Fibroblast of pulmonary artery (primary cell): ENCODE measurements around the gene MYADM.

Experiments used
- DNase-seq: peaks from one replicate; pipeline ENCODE4 v3.0.0-alpha.2; 2010; ENCODE audit warnings: low read depth
- H3K4me3 ChIP-seq: replicated peaks from 2 replicates; pipeline ENCODE4 v1.5.1; 2011; ENCODE audit warnings: low read depth, mild to moderate bottlenecking, control low read depth, low read length, moderate library complexity
- CTCF ChIP-seq: IDR thresholded peaks from 2 replicates; pipeline ENCODE4 v1.5.1; 2011; ENCODE audit warnings: mild to moderate bottlenecking, control low read depth, low read length, inconsistent platforms; ENCODE audit errors: missing control alignments

Gene MYADM

DNA sequence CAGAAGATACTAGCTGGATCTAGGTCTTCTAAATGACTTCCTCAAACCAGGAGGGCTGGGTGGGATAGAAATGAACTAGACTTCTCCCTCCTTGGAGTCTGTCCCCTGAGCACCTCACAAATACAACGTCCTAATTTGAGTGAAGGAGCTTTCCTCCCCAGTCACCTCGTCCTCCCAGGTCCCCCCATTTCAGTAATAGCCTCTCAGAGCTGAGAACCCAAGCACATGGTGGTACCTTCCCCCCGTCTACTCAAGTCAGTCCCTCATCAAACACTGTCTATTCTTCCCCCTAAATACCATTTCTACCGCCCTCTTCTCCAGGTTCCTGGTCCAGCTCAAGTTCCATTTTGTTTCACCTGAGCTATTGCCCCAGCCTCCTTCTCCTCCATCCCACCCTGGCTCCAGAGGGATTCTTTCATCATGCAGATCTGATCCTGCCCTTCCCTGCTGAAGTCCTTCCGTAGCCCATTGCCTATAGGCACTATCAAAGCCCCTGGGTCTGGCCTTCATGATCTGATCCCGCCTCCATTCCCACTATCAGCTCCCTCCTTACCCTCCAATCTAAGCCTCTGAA, 9.1 kb downstream of the MYADM start:
- DNase-seq = peak; percentile 13
- H3K4me3 ChIP-seq = no peak overlapping the region
- no peak for TF ChIP-seq CTCF

- DNase-seq = peak; percentile 33
- H3K4me3 ChIP-seq = no peak overlapping the region
- no peak for TF ChIP-seq CTCF
These were observed 9.7 kb downstream of the MYADM start for GRCh38 chr19:53877361-53877766.

DNA sequence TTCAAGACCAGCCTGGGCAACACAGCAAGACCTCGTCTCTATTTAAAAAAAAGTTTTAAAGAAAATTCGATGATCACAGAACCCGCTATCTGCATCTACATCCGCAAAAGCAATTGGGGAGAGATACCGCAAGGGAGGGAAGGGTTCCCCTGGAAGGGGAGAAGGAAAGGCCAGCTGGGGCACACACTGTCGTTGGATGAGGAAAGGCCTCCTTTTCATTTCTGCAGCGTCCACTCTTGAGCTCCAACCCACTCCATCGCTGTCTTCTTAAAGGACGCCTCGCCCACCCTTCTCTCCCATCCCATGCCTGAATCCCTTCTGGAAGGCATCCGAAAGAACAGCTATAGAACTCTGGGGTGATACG, 11.1 kb downstream of the MYADM start:
- DNase-seq = no peak
- TF ChIP-seq CTCF = no peak

GRCh38 chr19:53879140-53880081, 11.7 kb downstream of the MYADM start:
- no peak for TF ChIP-seq CTCF
- DNase-seq = peak; percentile 92

More for the DNA sequence above, 11.1 kb downstream of the MYADM start:
- H3K4me3 ChIP-seq = peak overlapping the region; percentile 55

DNA sequence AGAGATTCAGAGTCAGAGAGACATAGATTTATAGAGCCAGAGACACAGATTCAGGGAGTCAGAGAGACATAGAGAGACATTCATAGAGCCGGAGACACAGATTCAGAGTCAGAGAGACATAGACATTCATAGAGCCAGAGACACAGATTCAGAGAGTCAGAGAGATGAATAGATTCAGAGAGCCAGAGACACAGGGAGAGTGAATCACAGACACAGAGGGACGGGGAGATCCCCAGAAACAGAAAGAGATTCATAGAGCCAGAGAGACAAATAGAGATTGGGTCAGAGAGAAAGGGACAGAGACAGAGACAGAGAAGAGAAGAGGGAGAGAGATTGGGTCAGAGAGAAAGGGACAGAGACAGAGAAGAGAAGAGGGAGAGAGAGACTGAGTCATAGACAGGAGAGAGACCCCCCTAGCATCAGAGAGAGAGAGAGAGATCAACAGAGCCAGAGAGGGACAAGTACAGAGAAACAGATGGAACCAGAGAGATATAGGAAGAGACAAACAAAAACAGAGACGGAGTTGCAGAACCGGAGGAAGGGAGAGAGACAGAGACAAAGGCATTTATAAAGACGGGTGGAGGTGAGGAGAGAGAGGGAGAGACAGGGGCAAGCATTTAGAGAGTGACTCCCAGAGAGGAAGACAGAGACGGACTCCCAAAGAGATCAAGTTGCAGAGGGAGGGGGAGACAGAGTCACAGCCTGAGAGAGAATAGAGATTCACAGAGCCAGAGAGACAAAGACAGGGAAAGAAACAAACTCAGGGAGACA, 13.2 kb downstream of the MYADM start:
- DNase-seq = no peak
- TF ChIP-seq CTCF = no peak
- peak overlapping the region; percentile 37 for H3K4me3 ChIP-seq

More at GRCh38 chr19:53879140-53880081, 11.7 kb downstream of the MYADM start:
- peak overlapping the region; percentile 55 for H3K4me3 ChIP-seq

DNA sequence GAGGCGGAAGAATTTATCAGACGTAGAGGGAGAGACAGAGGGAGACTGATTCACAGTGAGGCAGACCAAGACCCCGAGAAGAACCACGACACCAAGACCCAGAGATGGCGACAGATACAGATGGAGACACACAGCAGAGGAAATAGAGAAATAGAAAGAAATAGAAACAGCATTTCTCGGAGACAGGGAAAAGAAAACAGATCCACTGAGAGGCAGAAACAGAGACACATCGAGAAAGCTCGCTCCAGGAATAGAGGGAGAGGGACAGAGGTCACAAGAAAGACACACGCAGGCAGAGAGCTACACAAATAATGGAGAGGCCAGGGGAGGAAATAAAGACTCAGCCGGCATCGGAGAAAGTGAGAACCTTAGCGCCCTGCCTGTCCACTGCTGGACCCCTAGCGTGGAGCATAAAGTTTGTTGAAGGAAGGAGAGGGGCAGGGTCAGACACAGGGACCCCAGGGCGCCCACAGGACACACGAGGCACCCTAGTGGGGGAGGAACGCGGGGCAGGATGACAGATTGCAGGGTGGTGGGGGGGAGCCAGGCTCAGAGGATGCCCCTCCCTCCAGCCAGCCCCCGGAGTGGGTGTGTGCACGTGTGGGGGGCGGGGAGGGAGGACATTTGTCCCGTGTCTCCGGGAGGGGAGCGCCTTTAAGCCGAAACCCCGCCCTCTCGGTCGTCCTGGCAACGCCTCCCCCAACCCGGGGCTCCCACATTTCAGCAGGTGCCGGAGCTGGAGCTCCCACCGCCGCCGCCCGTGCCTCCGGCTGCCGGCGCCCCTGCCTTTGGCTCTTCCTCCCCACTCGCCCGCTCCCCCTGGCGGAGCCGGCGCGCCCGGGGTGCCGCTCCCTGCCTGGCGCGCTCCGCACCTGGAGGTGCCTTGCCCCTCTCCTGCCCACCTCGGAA, 14.1 kb downstream of the MYADM start, which contains the start of gene PRKCG:
Gene PRKCG (plus strand): TSS at position 716 of the 909 bp plus-strand sequence. CDS start 298 bp downstream, outside the sequence.
- peak; percentile 5 for TF ChIP-seq CTCF
- DNase-seq = no peak
- peak within 1 kb of the TSS; percentile 37 for H3K4me3 ChIP-seq
